Measurements from ENCODE around the gene C9orf50. TPM values are rescaled to one million over a fixed set of nuclear protein-coding genes. Genes with fewer than 3 reads are reported as not detected.

The C9orf50 gene
- total and polyA plus RNA-seq, 7 donors, result not detected

GRCh38 chr9:129646654-129647053, 25.8 kb upstream of the C9orf50 start:
- H3K9me3 ChIP-seq, result no peaks in the 10 kb centered on the region
- no peak for DNase-seq
- no peak overlapping the region for H3K27ac ChIP-seq
- H3K4me3 ChIP-seq, result no peak overlapping the region
- no peak for ATAC-seq
- H3K27me3 ChIP-seq (ENCODE audit: insufficient read depth in 3 of 3, low read length in 2 of 3), result no peaks in the 10 kb centered on the region
- no peaks in the 10 kb centered on the region for H3K36me3 ChIP-seq (ENCODE audit: insufficient read depth in 1 of 2, low read depth in 1 of 2)
- TF ChIP-seq CTCF (IDR thresholded peaks at IDR 0.05), result no peak
- 92 to 96% (median 95%) methylated on average over 7 of the region's 7 CpGs for WGBS, 3 donors
- no peaks in the 10 kb centered on the region for H3K4me1 ChIP-seq
- intact Hi-C loops (cut with DNase I), result no loop called here

- no peak for ATAC-seq
- no peak overlapping the region for H3K4me3 ChIP-seq
- no peaks in the 10 kb centered on the region for H3K27me3 ChIP-seq (ENCODE audit: insufficient read depth in 3 of 3, low read length in 2 of 3)
- H3K36me3 ChIP-seq (ENCODE audit: insufficient read depth in 1 of 2, low read depth in 1 of 2), result no peaks in the 10 kb centered on the region
- no peak overlapping the region for H3K27ac ChIP-seq
- WGBS, 3 donors, result 66 to 72% (median 68%) methylated on average over 11 to 12 of the region's 12 CpGs
- intact Hi-C loops (cut with DNase I), result no loop called here
- H3K4me1 ChIP-seq, result peaks cover under 1% of the 10 kb centered on the region
- no peak for DNase-seq
- H3K9me3 ChIP-seq, result no peaks in the 10 kb centered on the region
- no peak for TF ChIP-seq CTCF (IDR thresholded peaks at IDR 0.05)
Observed at GRCh38 chr9:129646252-129646651, 25.4 kb upstream of the C9orf50 start.

GRCh38 chr9:129644902-129645301, 24.0 kb upstream of the C9orf50 start:
- Histone ChIP-seq H3K36me3 (ENCODE audit: insufficient read depth in 1 of 2, low read depth in 1 of 2) (no peaks in the 10 kb centered on the region), H3K4me3 (no peak overlapping the region), H3K4me1 (peaks cover 14% of the 10 kb centered on the region), H3K27ac (no peak overlapping the region), H3K27me3 (ENCODE audit: insufficient read depth in 3 of 3, low read length in 2 of 3) (no peaks in the 10 kb centered on the region), H3K9me3 (no peaks in the 10 kb centered on the region)
- DNase-seq (no peak), ATAC-seq (no peak)
- 66 to 69% (median 68%) methylated on average over 17 of the region's 17 CpGs for WGBS, 3 donors
- no peak for TF ChIP-seq CTCF (IDR thresholded peaks at IDR 0.05)
- intact Hi-C loops (cut with DNase I), result loop anchor here (5.0 kb wide), 2 partner anchors 92 to 137 kb away; no protein-coding TSS in a partner anchor

GRCh38 chr9:129644365-129644764, 23.5 kb upstream of the C9orf50 start:
- no peak for TF ChIP-seq CTCF (IDR thresholded peaks at IDR 0.05)
- no peak overlapping the region for H3K27ac ChIP-seq
- no peak for ATAC-seq
- intact Hi-C loops (cut with DNase I), result loop anchor here (5.0 kb wide), 2 partner anchors 93 to 138 kb away; no protein-coding TSS in a partner anchor
- no peaks in the 10 kb centered on the region for H3K9me3 ChIP-seq
- H3K27me3 ChIP-seq (ENCODE audit: insufficient read depth in 3 of 3, low read length in 2 of 3), result no peaks in the 10 kb centered on the region
- peaks cover 0 to 2% of the 10 kb centered on the region in 2 donors for H3K36me3 ChIP-seq (ENCODE audit: insufficient read depth in 1 of 2, low read depth in 1 of 2)
- 46 to 56% (median 48%) methylated on average over 11 of the region's 11 CpGs for WGBS, 3 donors
- no peak for DNase-seq
- peaks cover 17% of the 10 kb centered on the region for H3K4me1 ChIP-seq
- no peak overlapping the region for H3K4me3 ChIP-seq

GRCh38 chr9:129643706-129644105, 22.8 kb upstream of the C9orf50 start:
- WGBS, 3 donors, result 70% methylated on average over 10 of the region's 10 CpGs
- peaks cover 0 to 8% of the 10 kb centered on the region in 2 donors for H3K36me3 ChIP-seq (ENCODE audit: insufficient read depth in 1 of 2, low read depth in 1 of 2)
- H3K27ac ChIP-seq, result no peak overlapping the region
- DNase-seq (no peak), ATAC-seq (no peak)
- H3K4me3 ChIP-seq, result no peak overlapping the region
- intact Hi-C loops (cut with DNase I), result loop anchor here (2.0 to 5.0 kb wide), 3 partner anchors 94 to 139 kb away; no protein-coding TSS in a partner anchor
- TF ChIP-seq CTCF (IDR thresholded peaks at IDR 0.05), result no peak
- H3K4me1 ChIP-seq, result peaks cover 17% of the 10 kb centered on the region
- H3K27me3 ChIP-seq (ENCODE audit: insufficient read depth in 3 of 3, low read length in 2 of 3), result no peaks in the 10 kb centered on the region
- no peaks in the 10 kb centered on the region for H3K9me3 ChIP-seq
